Common myeloid progenitor, CD34-positive (primary cell): ENCODE measurements around the gene FXR1.

ENCODE experiments used
- CTCF ChIA-PET: fragments of 350-600 bp; sonication (Branson Sonifier 250); formaldehyde crosslinking; loops from one replicate; lab custom pipeline; 2021; ENCODE audit warnings: antibody characterized with exemption; lab: Charles Lee
- POLR2A ChIA-PET: fragments of 350-600 bp; sonication (Branson Sonifier 250); formaldehyde crosslinking; loops from one replicate; lab custom pipeline; 2021; ENCODE audit warnings: antibody characterized with exemption; lab: Charles Lee
- DNase-seq, 3 donors: peaks; one replicate each; pipeline versions ENCODE4 v3.0.0 to v3.0.0-alpha.2; 2013
- H3K27ac ChIP-seq, 2 experiments: 1 replicate in 1 of 2; 2 replicates in 1 of 2; pipeline ENCODE4 v1.7.0; 2013; ENCODE audit warnings: inconsistent platforms in 2 of 2, low read length in 2 of 2, mild to moderate bottlenecking in 2 of 2, low read depth in 1 of 2, moderate library complexity in 1 of 2; ENCODE audit not compliant: severe bottlenecking in 2 of 2, insufficient read depth in 1 of 2, poor library complexity in 1 of 2
- H3K27me3 ChIP-seq, 5 experiments: replicated peaks in 2 of 5; 1 replicate in 3 of 5; 2 replicates in 2 of 5; pipeline versions ENCODE4 v1.6.1 to v1.7.0; 2013; ENCODE audit warnings: low read length in 4 of 5, mild to moderate bottlenecking in 2 of 5, moderate library complexity in 2 of 5, inconsistent platforms in 1 of 5; ENCODE audit not compliant: insufficient read depth in 5 of 5, control insufficient read depth in 4 of 5
- H3K36me3 ChIP-seq, 4 experiments: 1 replicate in 2 of 4; 2 replicates in 2 of 4; pipeline versions ENCODE4 v1.6.1 to v1.7.0; 2013; ENCODE audit warnings: low read length in 3 of 4, control low read depth in 1 of 4, mild to moderate bottlenecking in 1 of 4; ENCODE audit not compliant: control insufficient read depth in 4 of 4, insufficient read depth in 4 of 4
- H3K4me1 ChIP-seq, 4 experiments: 1 replicate in 3 of 4; 2 replicates in 1 of 4; pipeline versions ENCODE4 v1.6.1 to v1.7.1; 2013; ENCODE audit warnings: low read length in 3 of 4, mild to moderate bottlenecking in 3 of 4, control low read depth in 1 of 4, inconsistent platforms in 1 of 4, moderate library complexity in 1 of 4; ENCODE audit not compliant: control insufficient read depth in 4 of 4, insufficient read depth in 4 of 4; ENCODE audit errors: control extremely low read depth in 1 of 4
- H3K4me3 ChIP-seq, 7 experiments: 1 replicate in 4 of 7; 2 replicates in 3 of 7; pipeline versions ENCODE4 v1.5.1 to v1.7.0; 2013; ENCODE audit warnings: mild to moderate bottlenecking in 7 of 7, low read length in 6 of 7, moderate library complexity in 6 of 7, inconsistent platforms in 2 of 7, low read depth in 2 of 7, control low read depth in 1 of 7; ENCODE audit not compliant: insufficient read depth in 4 of 7, control insufficient read depth in 1 of 7; ENCODE audit errors: extremely low read depth in 1 of 7
- H3K9me3 ChIP-seq, 5 experiments: 1 replicate in 4 of 5; 2 replicates in 1 of 5; pipeline versions ENCODE4 v1.6.1 to v1.7.1; 2013; ENCODE audit warnings: low read length in 4 of 5, mild to moderate bottlenecking in 2 of 5, inconsistent platforms in 1 of 5, low read depth in 1 of 5, moderate library complexity in 1 of 5; ENCODE audit not compliant: control insufficient read depth in 4 of 5, insufficient read depth in 2 of 5; ENCODE audit errors: control extremely low read depth in 1 of 5
- WGBS: methylation state at CpG from one replicate; pipeline ENCODE4 v1.1.5; 2013; ENCODE audit not compliant: insufficient coverage; 5-methylcytosine and 5-hydroxymethylcytosine counted together

The FXR1 gene

GRCh38 chr3:180913581-180914404 lies 1.3 kb downstream of the FXR1 start:
- DNase-seq, result no peak
- H3K27ac ChIP-seq, result peak overlapping the region; percentile 98 to 99
- POLR2A ChIA-PET, result interaction anchor here (1.5 kb wide), 1 partner anchor 75 kb away, joined by 5 read pairs; the partner anchor contains the start of gene DNAJC19
- no peaks in the 10 kb centered on the region for H3K27me3 ChIP-seq
- CTCF ChIA-PET, result interaction anchor here (1.2 to 1.3 kb wide), 2 partner anchors 10 to 67 kb away, joined by 3 read pairs; no protein-coding TSS in a partner anchor
- WGBS, result 22% methylated on average over 10 of the region's 19 CpGs
- H3K36me3 ChIP-seq, result peaks cover 0 to 32% (median 9%) of the 10 kb centered on the region in 4 experiments
- peaks cover 14 to 24% (median 21%) of the 10 kb centered on the region in 4 experiments for H3K4me1 ChIP-seq
- H3K9me3 ChIP-seq, result no peaks in the 10 kb centered on the region
- H3K4me3 ChIP-seq, result peak overlapping the region in 6 of 7 experiments; percentile 92 to 99 (median 96)

- H3K36me3 ChIP-seq, result peaks cover 5 to 48% (median 15%) of the 10 kb centered on the region in 4 experiments
- ChIA-PET POLR2A (no interaction called here), CTCF (no interaction called here)
- H3K9me3 ChIP-seq, result no peaks in the 10 kb centered on the region
- WGBS, result no CpG with 5 or more reads among the region's 1 CpG
- DNase-seq, result no peak
- no peak overlapping the region for H3K4me3 ChIP-seq
- H3K27me3 ChIP-seq, result no peaks in the 10 kb centered on the region
- H3K27ac ChIP-seq, result peak overlapping the region in 1 of 2 experiments; percentile 21
- peaks cover 13 to 15% (median 14%) of the 10 kb centered on the region in 4 experiments for H3K4me1 ChIP-seq
Observed at GRCh38 chr3:180918542-180918941, 6.1 kb downstream of the FXR1 start.

- no peak overlapping the region for H3K4me3 ChIP-seq
- no peaks in the 10 kb centered on the region for H3K9me3 ChIP-seq
- no peaks in the 10 kb centered on the region for H3K27me3 ChIP-seq
- no peak for DNase-seq
- ChIA-PET CTCF (no interaction called here), POLR2A (no interaction called here)
- no peak overlapping the region for H3K27ac ChIP-seq
- peaks cover 5 to 24% (median 7%) of the 10 kb centered on the region in 4 experiments for H3K36me3 ChIP-seq
- H3K4me1 ChIP-seq, result no peaks in the 10 kb centered on the region
Observed at GRCh38 chr3:180922242-180922641, 9.8 kb downstream of the FXR1 start.

- CTCF ChIA-PET, result interaction anchor here (1.0 kb wide), 1 partner anchor 10 kb away, joined by 3 read pairs; no protein-coding TSS in a partner anchor
- H3K27me3 ChIP-seq, result no peaks in the 10 kb centered on the region
Observed at GRCh38 chr3:180923561-180923960, 11.1 kb downstream of the FXR1 start.

GRCh38 chr3:180926526-180926925 lies 14.1 kb downstream of the FXR1 start:
- H3K27ac ChIP-seq, result no peak overlapping the region
- no peaks in the 10 kb centered on the region for H3K4me1 ChIP-seq
- WGBS, result 100% methylated on average over 2 of the region's 2 CpGs
- H3K4me3 ChIP-seq, result no peak overlapping the region
- H3K36me3 ChIP-seq, result peaks cover 5 to 17% (median 9%) of the 10 kb centered on the region in 4 experiments
- ChIA-PET CTCF (no interaction called here), POLR2A (no interaction called here)
- no peak for DNase-seq
- no peaks in the 10 kb centered on the region for H3K27me3 ChIP-seq
- peaks cover 0 to 1% (median 0%) of the 10 kb centered on the region in 5 experiments for H3K9me3 ChIP-seq

More at GRCh38 chr3:180923561-180923960, 11.1 kb downstream of the FXR1 start:
- Histone ChIP-seq H3K4me3 (no peak overlapping the region), H3K4me1 (no peaks in the 10 kb centered on the region), H3K27ac (peak overlapping the region in 1 of 2 experiments; percentile 22), H3K36me3 (peaks cover 5 to 20% (median 10%) of the 10 kb centered on the region in 4 experiments), H3K9me3 (peaks cover 0 to 1% (median 0%) of the 10 kb centered on the region in 5 experiments)
- DNase-seq, result no peak
- WGBS, result 100% methylated on average over 4 of the region's 4 CpGs
- POLR2A ChIA-PET, result no interaction called here

GRCh38 chr3:180929376-180929775 lies 16.9 kb downstream of the FXR1 start:
- no peaks in the 10 kb centered on the region for H3K27me3 ChIP-seq
- ChIA-PET POLR2A (no interaction called here), CTCF (no interaction called here)
- peaks cover 0 to 1% (median 0%) of the 10 kb centered on the region in 5 experiments for H3K9me3 ChIP-seq
- no peak for DNase-seq
- H3K4me3 ChIP-seq, result no peak overlapping the region
- H3K27ac ChIP-seq, result no peak overlapping the region
- 100% methylated on average over 5 of the region's 5 CpGs for WGBS
- H3K4me1 ChIP-seq, result no peaks in the 10 kb centered on the region
- H3K36me3 ChIP-seq, result peaks cover 3 to 12% (median 6%) of the 10 kb centered on the region in 4 experiments

GRCh38 chr3:180930526-180930925 lies 18.1 kb downstream of the FXR1 start:
- H3K4me1 ChIP-seq, result no peaks in the 10 kb centered on the region
- H3K36me3 ChIP-seq, result peaks cover 3 to 16% (median 10%) of the 10 kb centered on the region in 4 experiments
- ChIA-PET POLR2A (interaction anchor here (0.7 kb wide), 1 partner anchor 188 kb away, joined by 3 read pairs; no protein-coding TSS in a partner anchor), CTCF (interaction anchor here (0.9 kb wide), 1 partner anchor 11 kb away, joined by 3 read pairs; no protein-coding TSS in a partner anchor)
- peaks cover 0 to 1% (median 0%) of the 10 kb centered on the region in 5 experiments for H3K9me3 ChIP-seq
- H3K27ac ChIP-seq, result no peak overlapping the region
- DNase-seq, result no peak
- WGBS, result no CpG with 5 or more reads among the region's 4 CpGs
- no peaks in the 10 kb centered on the region for H3K27me3 ChIP-seq
- no peak overlapping the region for H3K4me3 ChIP-seq
